ENCODE data around the gene ACRBP. TPM values are rescaled to one million over a fixed set of nuclear protein-coding genes. Genes with fewer than 3 reads are reported as not detected.

The ACRBP gene
- total RNA-seq, 4 donors from 2014 or later: 2.2 to 2.9 (median 2.7) TPM; not detected in 1

GRCh38 chr12:6643569-6644256 lies 3.5 kb downstream of the ACRBP start:
- no peak overlapping the region for H3K4me3 ChIP-seq
- WGBS, 2 donors (ENCODE audit: low coverage in 1 of 2): 65 to 80% methylated on average over 1 to 6 of the region's 6 CpGs
- H3K27me3 ChIP-seq: no peaks in the 10 kb centered on the region
- no peaks in the 10 kb centered on the region for H3K9me3 ChIP-seq
- no peak for DNase-seq
- peaks cover 0 to 19% (median 7%) of the 10 kb centered on the region in 4 donors for H3K4me1 ChIP-seq
- TF ChIP-seq POLR2A (IDR thresholded peaks at IDR 0.05): no peak
- no peak for TF ChIP-seq POLR2AphosphoS5 (IDR thresholded peaks at IDR 0.05)
- no peak for TF ChIP-seq CTCF (IDR thresholded peaks at IDR 0.05)
- TF ChIP-seq EP300 (IDR thresholded peaks at IDR 0.05; ENCODE audit: low read depth): no peak
- peak overlapping the region in 3 of 4 donors; percentile 15 to 58 (median 30) for H3K27ac ChIP-seq
- in situ Hi-C loops (cut with MboI; ENCODE audit: low pct_ligation_motif_present in 1 of 4, low pct_unique_long_range_greater_than_20kb in 1 of 4, low sequenced_read_pairs in 3 of 4): no loop called here
- intact Hi-C loops (cut with DNase I; ENCODE audit: low total_unique reads): no loop called here
- no peaks in the 10 kb centered on the region for H3K36me3 ChIP-seq

GRCh38 chr12:6641131-6641530 lies 6.1 kb downstream of the ACRBP start:
- Histone ChIP-seq H3K4me3 (no peak overlapping the region), H3K27ac (no peak overlapping the region), H3K27me3 (no peaks in the 10 kb centered on the region), H3K4me1 (peaks cover 0 to 13% (median 5%) of the 10 kb centered on the region in 4 donors), H3K9me3 (no peaks in the 10 kb centered on the region), H3K36me3 (no peaks in the 10 kb centered on the region)
- in situ Hi-C loops (cut with MboI; ENCODE audit: low pct_ligation_motif_present in 1 of 4, low pct_unique_long_range_greater_than_20kb in 1 of 4, low sequenced_read_pairs in 3 of 4) (no loop called here), intact Hi-C loops (cut with DNase I; ENCODE audit: low total_unique reads) (no loop called here)
- no peak for TF ChIP-seq EP300 (IDR thresholded peaks at IDR 0.05; ENCODE audit: low read depth)
- no peak for TF ChIP-seq POLR2A (IDR thresholded peaks at IDR 0.05)
- no peak for TF ChIP-seq POLR2AphosphoS5 (IDR thresholded peaks at IDR 0.05)
- no peak for TF ChIP-seq CTCF (IDR thresholded peaks at IDR 0.05)
- WGBS, 2 donors (ENCODE audit: low coverage in 1 of 2): 63 to 80% methylated on average over 2 to 4 of the region's 4 CpGs
- no peak for DNase-seq

- no peaks in the 10 kb centered on the region for H3K9me3 ChIP-seq
- intact Hi-C loops (cut with DNase I; ENCODE audit: low total_unique reads): no loop called here
- H3K4me3 ChIP-seq: no peak overlapping the region
- H3K36me3 ChIP-seq: no peaks in the 10 kb centered on the region
- WGBS, 2 donors (ENCODE audit: low coverage in 1 of 2): 95 to 100% methylated on average over 1 to 4 of the region's 4 CpGs
- in situ Hi-C loops (cut with MboI; ENCODE audit: low pct_ligation_motif_present in 1 of 4, low pct_unique_long_range_greater_than_20kb in 1 of 4, low sequenced_read_pairs in 3 of 4): no loop called here
- no peak for DNase-seq
- no peak overlapping the region for H3K27ac ChIP-seq
- H3K4me1 ChIP-seq: peaks cover 0 to 15% (median 8%) of the 10 kb centered on the region in 4 donors
- no peaks in the 10 kb centered on the region for H3K27me3 ChIP-seq
- no peak for TF ChIP-seq POLR2A (IDR thresholded peaks at IDR 0.05)
- TF ChIP-seq EP300 (IDR thresholded peaks at IDR 0.05; ENCODE audit: low read depth): no peak
- no peak for TF ChIP-seq CTCF (IDR thresholded peaks at IDR 0.05)
- TF ChIP-seq POLR2AphosphoS5 (IDR thresholded peaks at IDR 0.05): no peak
These were observed 6.7 kb downstream of the ACRBP start for GRCh38 chr12:6640497-6640896.

- intact Hi-C loops (cut with DNase I; ENCODE audit: low total_unique reads): no loop called here
- DNase-seq: no peak
These were observed 8.0 kb downstream of the ACRBP start for GRCh38 chr12:6639151-6639801.

More at GRCh38 chr12:6639151-6639801, 8.0 kb downstream of the ACRBP start:
- Histone ChIP-seq H3K36me3 (no peaks in the 10 kb centered on the region), H3K27me3 (no peaks in the 10 kb centered on the region), H3K4me1 (peaks cover 0 to 21% (median 16%) of the 10 kb centered on the region in 4 donors), H3K4me3 (no peak overlapping the region), H3K27ac (no peak overlapping the region), H3K9me3 (no peaks in the 10 kb centered on the region)
- WGBS, 2 donors (ENCODE audit: low coverage in 1 of 2): 82 to 87% methylated on average over 3 to 11 of the region's 11 CpGs
- in situ Hi-C loops (cut with MboI; ENCODE audit: low pct_ligation_motif_present in 1 of 4, low pct_unique_long_range_greater_than_20kb in 1 of 4, low sequenced_read_pairs in 3 of 4): no loop called here
- TF ChIP-seq CTCF (IDR thresholded peaks at IDR 0.05) (no peak), POLR2A (IDR thresholded peaks at IDR 0.05) (no peak), EP300 (IDR thresholded peaks at IDR 0.05; ENCODE audit: low read depth) (no peak), POLR2AphosphoS5 (IDR thresholded peaks at IDR 0.05) (no peak)

Measured in transverse colon (tissue), 4 donors.